NCI-H1417 (cell line): ENCODE data around the gene CHN2.
"Not testable (repeated sequence)": the region's sequence is repeated elsewhere in the genome, so short reads cannot be mapped to it uniquely, and the experiment has no call there.

Source experiments
- DNase-seq, 3 experiments: peaks; one replicate each; lab custom pipeline; 2025; lab: John Stamatoyannopoulos, UW

CHN2 gene

GRCh38 chr7:29488203-29488970 is 293.8 kb downstream of the CHN2 start:
- no peak for DNase-seq

- DNase-seq, result no peak
Observed at GRCh38 chr7:29488977-29489376, 294.4 kb downstream of the CHN2 start.

DNA sequence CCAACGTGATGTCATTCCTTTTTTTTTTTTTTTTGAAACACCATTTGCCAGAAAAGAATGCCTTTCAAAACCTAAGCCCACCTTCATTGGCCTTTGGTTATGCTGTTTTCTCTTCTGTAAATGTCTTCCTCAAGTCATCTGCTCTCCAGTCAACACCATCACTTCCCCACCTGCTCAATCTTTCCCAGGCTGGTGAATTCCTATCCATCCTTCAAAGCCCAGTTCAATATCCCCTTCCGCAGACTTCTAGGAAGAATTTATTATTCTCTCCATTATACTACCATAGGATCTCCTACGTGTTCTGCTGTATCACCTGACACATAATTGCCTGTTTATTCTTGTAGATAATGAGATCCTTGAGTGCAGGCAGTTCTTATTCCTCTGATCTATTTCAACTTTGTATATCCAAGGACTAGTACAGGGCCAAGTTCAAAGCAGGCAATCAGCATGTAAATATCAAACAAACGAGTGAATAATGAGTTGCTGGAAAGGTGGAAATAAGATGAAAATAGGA is 295.6 kb downstream of the CHN2 start:
- DNase-seq, result peak in 1 of 3 experiments; percentile 45

DNA sequence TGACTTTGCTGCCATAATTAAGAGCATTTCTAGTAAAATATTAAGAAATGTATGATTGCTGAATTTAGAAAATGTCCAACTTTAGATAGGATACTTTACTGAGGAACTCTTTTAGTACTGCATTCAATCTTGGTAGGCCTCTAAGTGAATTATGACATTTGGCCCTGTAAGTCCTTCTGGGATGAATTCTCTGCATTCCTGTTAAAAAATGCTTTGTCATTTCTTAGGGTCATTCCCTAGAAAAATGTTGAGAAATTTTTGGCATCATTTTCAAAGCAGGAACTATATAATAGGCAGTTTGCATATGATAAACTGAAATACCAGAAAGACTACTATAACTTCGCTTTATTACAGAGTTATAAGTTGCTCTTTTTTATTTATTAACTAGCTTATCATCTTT is 299.8 kb downstream of the CHN2 start:
- no peak for DNase-seq

DNA sequence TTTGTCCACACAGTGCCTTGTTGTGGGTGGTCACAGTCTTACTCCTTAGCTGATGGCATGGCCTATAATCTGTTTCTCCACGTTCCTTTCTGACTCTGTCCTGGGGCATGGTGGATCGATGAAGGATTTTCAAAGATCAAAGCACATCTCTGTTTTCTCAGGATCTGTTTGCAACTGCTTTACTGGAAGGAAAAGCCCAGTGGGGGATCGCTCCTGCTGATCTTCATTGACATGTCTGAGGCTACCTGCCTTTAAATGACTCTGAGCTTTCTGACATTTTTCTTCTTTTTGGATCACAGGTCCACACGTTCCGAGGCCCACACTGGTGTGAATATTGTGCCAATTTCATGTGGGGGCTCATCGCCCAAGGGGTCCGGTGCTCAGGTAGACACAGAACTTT is 301.1 kb downstream of the CHN2 start:
- DNase-seq, result peak in 1 of 3 experiments; percentile 59

DNA sequence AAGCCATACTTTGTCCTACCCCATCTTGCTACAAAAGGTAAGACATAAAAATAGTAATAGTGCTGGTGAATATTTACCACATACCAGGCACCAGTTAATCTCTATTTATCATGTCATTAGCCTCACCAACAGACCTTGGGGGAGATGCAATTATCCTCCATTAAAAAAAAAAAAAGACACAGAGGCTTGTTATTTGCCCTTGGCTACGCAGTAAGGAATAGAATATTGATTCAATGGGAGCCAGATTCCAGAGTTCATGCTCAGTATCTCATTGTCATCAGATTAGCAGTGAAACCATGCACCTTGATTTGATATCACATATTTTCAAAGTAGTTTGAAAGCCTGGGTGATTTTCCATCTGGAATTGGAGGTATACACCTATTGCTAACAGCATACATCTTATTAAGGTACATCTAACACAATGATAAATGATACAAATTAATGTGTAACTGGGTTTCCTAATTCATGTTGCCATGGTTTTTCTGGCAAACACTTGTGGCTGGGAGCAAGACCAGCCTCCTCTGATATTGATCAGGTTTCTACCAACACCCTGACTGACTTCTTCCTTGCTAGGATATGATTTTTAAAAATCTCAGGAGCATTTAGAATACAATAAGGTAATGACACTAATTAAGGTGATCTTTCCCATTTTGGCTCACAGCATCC is 301.9 kb downstream of the CHN2 start:
- peak in 2 of 3 experiments; percentile 68 to 95 for DNase-seq

DNA sequence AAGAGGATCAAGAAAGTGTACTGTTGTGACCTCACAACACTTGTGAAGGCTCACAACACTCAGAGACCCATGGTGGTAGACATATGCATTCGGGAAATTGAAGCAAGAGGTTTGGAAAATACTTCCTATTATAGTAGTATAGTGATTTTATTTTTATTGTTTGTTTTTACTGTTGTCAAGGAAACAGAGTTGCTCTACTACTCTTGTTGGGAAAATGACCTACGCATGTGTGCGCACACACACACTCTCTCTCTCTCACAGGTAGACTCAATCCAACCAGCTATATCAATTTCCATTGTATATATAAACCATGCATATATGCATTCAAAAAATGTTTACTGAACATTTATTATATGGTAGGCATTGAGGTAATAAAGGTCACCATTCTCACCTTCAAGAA is 305.4 kb downstream of the CHN2 start:
- no peak for DNase-seq

DNA sequence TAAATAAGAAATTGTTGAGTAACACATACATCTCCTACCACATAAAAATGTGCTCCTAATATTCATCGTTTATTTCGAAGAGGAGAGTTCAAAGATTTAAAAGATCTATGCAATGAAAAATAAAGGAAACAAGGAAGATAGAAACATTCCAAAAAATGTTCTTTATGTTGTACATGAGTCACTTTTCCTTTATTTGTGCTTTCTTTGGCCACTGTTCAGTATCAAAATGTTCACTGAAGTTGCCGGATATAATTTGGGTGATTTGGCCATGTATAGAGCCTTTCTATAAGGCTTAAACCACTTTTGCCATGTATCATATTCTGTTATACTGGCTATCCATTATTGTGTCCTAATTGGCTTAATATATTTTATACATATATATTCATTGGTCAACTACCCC is 306.1 kb downstream of the CHN2 start:
- DNase-seq, result no peak

DNA sequence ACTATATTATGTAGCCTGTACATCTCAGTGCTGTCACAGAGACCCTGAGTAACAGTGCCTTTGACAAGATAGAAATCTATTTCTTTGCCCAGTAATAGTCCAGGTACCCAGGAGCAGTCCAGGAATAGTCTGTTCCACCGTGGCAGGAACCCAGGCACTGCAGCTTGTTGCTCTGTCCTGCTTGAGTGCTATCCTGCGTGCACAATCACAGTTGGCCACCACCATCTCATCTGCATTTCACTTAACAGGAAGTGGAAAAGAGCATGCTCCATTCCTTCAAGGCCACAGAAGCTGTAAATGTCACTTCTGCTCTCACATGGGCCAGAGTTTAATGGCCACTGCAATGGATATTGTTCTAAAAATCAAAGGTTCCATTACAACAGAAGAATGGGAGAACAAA is 307.6 kb downstream of the CHN2 start:
- no peak for DNase-seq

GRCh38 chr7:29505931-29506330 is 311.4 kb downstream of the CHN2 start:
- DNase-seq, result no peak

GRCh38 chr7:29508608-29509007 is 314.0 kb downstream of the CHN2 start:
- no peak for DNase-seq

DNA sequence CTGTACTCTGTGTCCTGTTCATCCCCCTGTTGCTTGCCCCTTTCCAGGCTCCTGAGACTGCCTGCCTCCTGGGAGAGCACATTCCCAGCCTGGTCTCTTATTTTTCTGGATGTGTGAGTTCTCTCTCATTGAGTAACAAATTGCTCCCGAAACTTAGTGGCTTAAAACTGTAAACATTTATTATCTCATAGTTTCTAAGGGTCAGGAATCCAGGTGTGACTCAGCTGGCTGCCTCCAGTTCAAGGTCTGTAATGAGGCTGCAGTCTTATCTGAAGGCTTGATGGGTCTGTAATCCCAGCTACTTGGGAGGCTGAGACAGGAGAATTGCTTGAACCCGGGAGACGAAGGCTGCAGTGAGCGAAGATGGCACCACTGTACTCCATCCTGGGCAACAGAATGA is 315.5 kb downstream of the CHN2 start:
- DNase-seq, result no peak

- DNase-seq, result no peak
Observed at GRCh38 chr7:29511337-29511736, 316.8 kb downstream of the CHN2 start.

DNA sequence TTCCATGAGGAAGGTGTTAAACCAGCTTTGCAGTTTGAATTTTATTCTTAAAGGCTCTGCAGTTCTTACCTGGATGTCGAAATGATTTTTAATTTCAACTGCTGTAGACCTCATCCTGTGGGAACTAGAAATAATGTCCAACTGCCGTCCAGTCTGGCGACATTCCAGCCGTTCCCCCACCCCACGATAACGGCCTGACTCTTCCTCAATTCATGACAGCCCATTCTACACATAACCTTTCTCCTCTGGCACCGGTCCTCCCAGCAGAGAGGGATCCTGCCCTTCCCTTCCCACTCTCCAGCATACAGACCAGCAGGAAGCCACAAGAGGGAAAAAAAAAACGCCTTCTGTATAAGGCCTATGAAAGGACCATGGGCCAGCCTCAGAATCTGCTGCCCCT is 317.3 kb downstream of the CHN2 start:
- no peak for DNase-seq

GRCh38 chr7:29516491-29516890 is 321.9 kb downstream of the CHN2 start:
- no peak for DNase-seq

DNA sequence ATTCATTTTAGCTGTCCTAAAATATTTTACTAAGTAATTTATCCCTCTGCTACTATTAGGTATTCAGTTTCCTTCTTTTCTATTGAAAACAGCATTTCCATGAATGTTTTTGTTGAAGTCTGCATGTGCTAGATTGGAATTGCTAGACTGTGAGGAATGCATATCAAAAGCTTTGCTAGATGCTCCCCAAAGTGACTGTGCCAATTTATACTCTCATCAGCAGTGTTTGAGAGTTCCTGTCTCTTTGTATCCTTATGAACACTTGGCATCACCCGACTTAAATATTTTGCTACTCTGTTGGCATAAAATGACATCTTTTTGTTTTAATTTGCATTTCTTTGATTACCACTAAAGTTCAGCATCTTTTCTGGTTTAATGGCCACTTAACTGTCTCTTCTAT is 324.0 kb downstream of the CHN2 start:
- DNase-seq, result no peak

DNA sequence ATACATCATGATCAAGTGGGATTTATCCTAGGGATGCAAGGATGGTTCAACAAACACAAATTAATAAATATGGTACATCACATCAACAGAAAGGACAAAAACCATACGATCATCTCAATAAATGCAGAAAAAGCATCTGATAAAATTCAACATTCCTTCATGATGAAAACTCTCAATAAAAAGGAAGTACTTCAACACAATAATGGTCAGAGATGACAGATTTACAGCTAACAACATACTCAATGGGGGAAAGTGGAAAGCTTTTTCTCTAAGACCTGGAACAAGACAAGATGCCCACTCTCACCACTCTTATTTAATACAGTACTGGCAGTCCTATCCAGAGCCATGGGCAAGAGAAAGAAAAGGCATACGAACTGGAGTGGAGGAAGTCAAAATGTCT is 329.2 kb downstream of the CHN2 start:
- DNase-seq, result no peak

DNA sequence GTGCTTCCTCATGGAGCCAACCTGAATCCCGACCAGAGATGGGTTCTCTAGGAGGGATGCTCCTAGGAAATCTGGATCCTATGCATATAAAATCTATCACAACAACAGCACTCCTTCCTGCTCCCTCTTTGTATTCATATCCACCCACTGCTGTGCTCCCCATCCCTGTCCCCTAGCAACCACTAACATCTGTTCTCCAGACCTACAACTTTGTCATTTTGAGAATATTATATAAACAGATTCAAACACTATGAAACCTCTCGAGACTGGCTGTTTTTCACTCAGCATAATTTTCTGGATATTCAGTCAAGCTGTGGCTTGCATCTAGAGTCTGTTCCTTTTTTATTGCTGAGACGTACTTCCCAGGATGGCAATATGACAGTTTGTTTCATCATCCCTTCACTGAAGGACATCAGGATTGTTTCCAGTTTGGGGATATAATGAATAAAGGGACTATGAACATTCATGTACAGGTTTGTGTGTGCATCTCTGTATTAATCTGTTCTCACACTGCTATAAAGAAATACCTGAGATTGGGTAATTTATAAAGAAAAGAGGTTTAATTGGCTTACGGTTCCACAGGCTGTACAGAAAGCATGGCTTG is 333.0 kb downstream of the CHN2 start:
- DNase-seq, result no peak

DNA sequence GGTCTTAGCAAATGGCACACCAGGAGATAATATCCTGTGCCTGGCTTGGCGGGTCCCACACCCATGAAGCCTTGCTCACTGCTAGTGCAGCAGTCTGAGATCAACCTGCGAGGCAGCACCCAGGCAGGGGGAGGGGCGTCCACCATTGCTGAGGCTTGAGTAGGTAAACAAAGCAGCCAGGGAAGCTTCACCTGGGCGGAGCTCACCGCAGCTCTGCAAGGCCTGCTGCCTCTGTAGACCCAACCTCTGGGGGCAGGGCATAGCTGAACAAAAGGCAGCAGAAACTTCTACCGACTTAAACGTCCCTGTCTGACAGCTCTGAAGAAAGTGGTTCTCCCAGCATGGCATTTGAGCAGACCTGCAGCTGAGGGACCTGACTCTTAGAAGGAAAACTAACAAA is 334.0 kb downstream of the CHN2 start:
- not testable (repeated sequence) for DNase-seq
